ENCODE measurements around the gene CPNE5.

GRCh38 chr6:36857325-36857724 lies 18.1 kb upstream of the CPNE5 start:
- TF ChIP-seq CTCF (IDR thresholded peaks at IDR 0.05) (no peak), EP300 (IDR thresholded peaks at IDR 0.05) (no peak), POLR2AphosphoS5 (IDR thresholded peaks at IDR 0.05) (no peak)

Measured in sigmoid colon (tissue), 4 donors.